Measurements from ENCODE around the gene SLC7A9. TPM values are rescaled to one million over a fixed set of nuclear protein-coding genes. Genes with fewer than 3 reads are reported as not detected.

SLC7A9 gene
- 0.20 TPM for polyA plus RNA-seq (2013)

- CTCF ChIA-PET = no interaction called here
- no peaks in the 10 kb centered on the region for H3K27me3 ChIP-seq (replicated peaks in 2 of 5; ENCODE audit: control insufficient read depth in 4 of 5, insufficient read depth in 5 of 5, low read length in 4 of 5)
- H3K27ac ChIP-seq (ENCODE audit: insufficient read depth in 1 of 2, low read depth in 1 of 2, low read length in 2 of 2, poor library complexity in 1 of 2, severe bottlenecking in 2 of 2) = no peak within 1 kb of the TSS
- 86% methylated on average over 11 of the region's 14 CpGs for WGBS (ENCODE audit: insufficient coverage)
- H3K9me3 ChIP-seq (ENCODE audit: control extremely low read depth in 1 of 5, control insufficient read depth in 4 of 5, insufficient read depth in 2 of 5, low read depth in 1 of 5, low read length in 4 of 5) = no peaks in the 10 kb centered on the region
- no peaks in the 10 kb centered on the region for H3K4me1 ChIP-seq (ENCODE audit: control extremely low read depth in 1 of 4, control insufficient read depth in 4 of 4, insufficient read depth in 4 of 4, low read length in 3 of 4)
- no peaks in the 10 kb centered on the region for H3K36me3 ChIP-seq (ENCODE audit: control insufficient read depth in 4 of 4, insufficient read depth in 4 of 4, low read length in 3 of 4)
- no peak for DNase-seq
- H3K4me3 ChIP-seq (ENCODE audit: control insufficient read depth in 1 of 7, extremely low read depth in 1 of 7, insufficient read depth in 4 of 7, low read depth in 2 of 7, low read length in 6 of 7) = no peak within 1 kb of the TSS
- POLR2A ChIA-PET = no interaction called here
Measured at GRCh38 chr19:32869369-32869965, at the start of gene SLC7A9. SLC7A9 (minus strand) TSS chr19:32869767; CDS start chr19:32868534, 1,233 bp downstream.

- H3K4me1 ChIP-seq (ENCODE audit: control extremely low read depth in 1 of 4, control insufficient read depth in 4 of 4, insufficient read depth in 4 of 4, low read length in 3 of 4) = no peaks in the 10 kb centered on the region
- peaks cover 2 to 29% (median 7%) of the 10 kb centered on the region in 4 experiments for H3K36me3 ChIP-seq (ENCODE audit: control insufficient read depth in 4 of 4, insufficient read depth in 4 of 4, low read length in 3 of 4)
- DNase-seq = no peak
- no peak overlapping the region for H3K4me3 ChIP-seq (ENCODE audit: control insufficient read depth in 1 of 7, extremely low read depth in 1 of 7, insufficient read depth in 4 of 7, low read depth in 2 of 7, low read length in 6 of 7)
- ChIA-PET POLR2A (no interaction called here), CTCF (interaction anchor here (0.7 kb wide), 1 partner anchor 26 kb away, joined by 3 read pairs; no protein-coding TSS in a partner anchor)
- H3K27me3 ChIP-seq (replicated peaks in 2 of 5; ENCODE audit: control insufficient read depth in 4 of 5, insufficient read depth in 5 of 5, low read length in 4 of 5) = no peaks in the 10 kb centered on the region
- H3K9me3 ChIP-seq (ENCODE audit: control extremely low read depth in 1 of 5, control insufficient read depth in 4 of 5, insufficient read depth in 2 of 5, low read depth in 1 of 5, low read length in 4 of 5) = no peaks in the 10 kb centered on the region
- no peak overlapping the region for H3K27ac ChIP-seq (ENCODE audit: insufficient read depth in 1 of 2, low read depth in 1 of 2, low read length in 2 of 2, poor library complexity in 1 of 2, severe bottlenecking in 2 of 2)
- 83% methylated on average over 1 of the region's 4 CpGs for WGBS (ENCODE audit: insufficient coverage)
Measured at GRCh38 chr19:32919365-32919764, 49.8 kb upstream of the SLC7A9 start.

- WGBS (ENCODE audit: insufficient coverage) = 100% methylated on average over 4 of the region's 8 CpGs
- DNase-seq = no peak
- CTCF ChIA-PET = no interaction called here
- Histone ChIP-seq H3K27me3 (replicated peaks in 2 of 5; ENCODE audit: control insufficient read depth in 4 of 5, insufficient read depth in 5 of 5, low read length in 4 of 5) (no peaks in the 10 kb centered on the region), H3K4me1 (ENCODE audit: control extremely low read depth in 1 of 4, control insufficient read depth in 4 of 4, insufficient read depth in 4 of 4, low read length in 3 of 4) (no peaks in the 10 kb centered on the region), H3K27ac (ENCODE audit: insufficient read depth in 1 of 2, low read depth in 1 of 2, low read length in 2 of 2, poor library complexity in 1 of 2, severe bottlenecking in 2 of 2) (no peak overlapping the region), H3K36me3 (ENCODE audit: control insufficient read depth in 4 of 4, insufficient read depth in 4 of 4, low read length in 3 of 4) (peaks cover 0 to 24% (median 0%) of the 10 kb centered on the region in 4 experiments), H3K9me3 (ENCODE audit: control extremely low read depth in 1 of 5, control insufficient read depth in 4 of 5, insufficient read depth in 2 of 5, low read depth in 1 of 5, low read length in 4 of 5) (no peaks in the 10 kb centered on the region), H3K4me3 (ENCODE audit: control insufficient read depth in 1 of 7, extremely low read depth in 1 of 7, insufficient read depth in 4 of 7, low read depth in 2 of 7, low read length in 6 of 7) (no peak overlapping the region)
- POLR2A ChIA-PET = no interaction called here
Measured at GRCh38 chr19:32917616-32917996, 48.0 kb upstream of the SLC7A9 start.

- no peak overlapping the region for H3K4me3 ChIP-seq (ENCODE audit: control insufficient read depth in 1 of 7, extremely low read depth in 1 of 7, insufficient read depth in 4 of 7, low read depth in 2 of 7, low read length in 6 of 7)
- no peaks in the 10 kb centered on the region for H3K9me3 ChIP-seq (ENCODE audit: control extremely low read depth in 1 of 5, control insufficient read depth in 4 of 5, insufficient read depth in 2 of 5, low read depth in 1 of 5, low read length in 4 of 5)
- DNase-seq = no peak
- no peaks in the 10 kb centered on the region for H3K27me3 ChIP-seq (replicated peaks in 2 of 5; ENCODE audit: control insufficient read depth in 4 of 5, insufficient read depth in 5 of 5, low read length in 4 of 5)
- H3K27ac ChIP-seq (ENCODE audit: insufficient read depth in 1 of 2, low read depth in 1 of 2, low read length in 2 of 2, poor library complexity in 1 of 2, severe bottlenecking in 2 of 2) = no peak overlapping the region
- ChIA-PET CTCF (no interaction called here), POLR2A (no interaction called here)
- 62% methylated on average over 3 of the region's 4 CpGs for WGBS (ENCODE audit: insufficient coverage)
- H3K36me3 ChIP-seq (ENCODE audit: control insufficient read depth in 4 of 4, insufficient read depth in 4 of 4, low read length in 3 of 4) = peaks cover 0 to 24% (median 0%) of the 10 kb centered on the region in 4 experiments
- no peaks in the 10 kb centered on the region for H3K4me1 ChIP-seq (ENCODE audit: control extremely low read depth in 1 of 4, control insufficient read depth in 4 of 4, insufficient read depth in 4 of 4, low read length in 3 of 4)
Measured at GRCh38 chr19:32916969-32917615, 47.5 kb upstream of the SLC7A9 start.

GRCh38 chr19:32914879-32915660, 45.5 kb upstream of the SLC7A9 start:
- 98% methylated on average over 8 of the region's 12 CpGs for WGBS (ENCODE audit: insufficient coverage)
- no peak overlapping the region for H3K27ac ChIP-seq (ENCODE audit: insufficient read depth in 1 of 2, low read depth in 1 of 2, low read length in 2 of 2, poor library complexity in 1 of 2, severe bottlenecking in 2 of 2)
- H3K36me3 ChIP-seq (ENCODE audit: control insufficient read depth in 4 of 4, insufficient read depth in 4 of 4, low read length in 3 of 4) = peaks cover 0 to 21% (median 0%) of the 10 kb centered on the region in 4 experiments
- DNase-seq = no peak
- no peaks in the 10 kb centered on the region for H3K4me1 ChIP-seq (ENCODE audit: control extremely low read depth in 1 of 4, control insufficient read depth in 4 of 4, insufficient read depth in 4 of 4, low read length in 3 of 4)
- CTCF ChIA-PET = no interaction called here
- H3K4me3 ChIP-seq (ENCODE audit: control insufficient read depth in 1 of 7, extremely low read depth in 1 of 7, insufficient read depth in 4 of 7, low read depth in 2 of 7, low read length in 6 of 7) = no peak overlapping the region
- no peaks in the 10 kb centered on the region for H3K27me3 ChIP-seq (replicated peaks in 2 of 5; ENCODE audit: control insufficient read depth in 4 of 5, insufficient read depth in 5 of 5, low read length in 4 of 5)
- H3K9me3 ChIP-seq (ENCODE audit: control extremely low read depth in 1 of 5, control insufficient read depth in 4 of 5, insufficient read depth in 2 of 5, low read depth in 1 of 5, low read length in 4 of 5) = no peaks in the 10 kb centered on the region
- POLR2A ChIA-PET = interaction anchor here (0.6 kb wide), 2 partner anchors 10 to 59 kb away, joined by 3 to 4 read pairs; no protein-coding TSS in a partner anchor

GRCh38 chr19:32911467-32911866, 41.9 kb upstream of the SLC7A9 start:
- no peak for DNase-seq
- WGBS (ENCODE audit: insufficient coverage) = 100% methylated on average over 3 of the region's 4 CpGs
- Histone ChIP-seq H3K27me3 (replicated peaks in 2 of 5; ENCODE audit: control insufficient read depth in 4 of 5, insufficient read depth in 5 of 5, low read length in 4 of 5) (no peaks in the 10 kb centered on the region), H3K4me1 (ENCODE audit: control extremely low read depth in 1 of 4, control insufficient read depth in 4 of 4, insufficient read depth in 4 of 4, low read length in 3 of 4) (no peaks in the 10 kb centered on the region), H3K9me3 (ENCODE audit: control extremely low read depth in 1 of 5, control insufficient read depth in 4 of 5, insufficient read depth in 2 of 5, low read depth in 1 of 5, low read length in 4 of 5) (peaks cover 0 to 6% (median 0%) of the 10 kb centered on the region in 5 experiments), H3K4me3 (ENCODE audit: control insufficient read depth in 1 of 7, extremely low read depth in 1 of 7, insufficient read depth in 4 of 7, low read depth in 2 of 7, low read length in 6 of 7) (no peak overlapping the region), H3K36me3 (ENCODE audit: control insufficient read depth in 4 of 4, insufficient read depth in 4 of 4, low read length in 3 of 4) (peaks cover 4 to 35% (median 5%) of the 10 kb centered on the region in 4 experiments), H3K27ac (ENCODE audit: insufficient read depth in 1 of 2, low read depth in 1 of 2, low read length in 2 of 2, poor library complexity in 1 of 2, severe bottlenecking in 2 of 2) (no peak overlapping the region)
- ChIA-PET CTCF (no interaction called here), POLR2A (interaction anchor here (0.5 to 0.7 kb wide), 3 partner anchors 61 to 980 kb away, joined by 3 to 6 read pairs (median 4); partner anchors contain the start of genes CEP89 and FAAP24)

GRCh38 chr19:32910874-32911273, 41.3 kb upstream of the SLC7A9 start:
- H3K27me3 ChIP-seq (replicated peaks in 2 of 5; ENCODE audit: control insufficient read depth in 4 of 5, insufficient read depth in 5 of 5, low read length in 4 of 5) = no peaks in the 10 kb centered on the region
- no peak overlapping the region for H3K27ac ChIP-seq (ENCODE audit: insufficient read depth in 1 of 2, low read depth in 1 of 2, low read length in 2 of 2, poor library complexity in 1 of 2, severe bottlenecking in 2 of 2)
- H3K9me3 ChIP-seq (ENCODE audit: control extremely low read depth in 1 of 5, control insufficient read depth in 4 of 5, insufficient read depth in 2 of 5, low read depth in 1 of 5, low read length in 4 of 5) = peaks cover 0 to 8% (median under 1%) of the 10 kb centered on the region in 5 experiments
- no peak overlapping the region for H3K4me3 ChIP-seq (ENCODE audit: control insufficient read depth in 1 of 7, extremely low read depth in 1 of 7, insufficient read depth in 4 of 7, low read depth in 2 of 7, low read length in 6 of 7)
- no peak for DNase-seq
- ChIA-PET CTCF (no interaction called here), POLR2A (no interaction called here)
- H3K36me3 ChIP-seq (ENCODE audit: control insufficient read depth in 4 of 4, insufficient read depth in 4 of 4, low read length in 3 of 4) = peaks cover 4 to 37% (median 6%) of the 10 kb centered on the region in 4 experiments
- WGBS (ENCODE audit: insufficient coverage) = 100% methylated on average over 2 of the region's 5 CpGs
- no peaks in the 10 kb centered on the region for H3K4me1 ChIP-seq (ENCODE audit: control extremely low read depth in 1 of 4, control insufficient read depth in 4 of 4, insufficient read depth in 4 of 4, low read length in 3 of 4)
